Fibroblast of lung (primary cell): ENCODE data around the gene UTP4.

Experiments
- EZH2 ChIP-seq: IDR thresholded peaks from 2 replicates; pipeline ENCODE4 v1.5.1; 2012; ENCODE audit warnings: low read length, control low read depth, mild to moderate bottlenecking; ENCODE audit errors: missing control alignments
- TF ChIP-seq, protein P1 (sequence below), 2 donors: IDR thresholded peaks in 1 of 2; conservative IDR thresholded peaks in 1 of 2; 1 replicate in 1 of 2; 2 replicates in 1 of 2; pipeline ENCODE4 v1.5.1; 2011 to 2012; ENCODE audit warnings: low read length in 2 of 2, control low read depth in 1 of 2, inconsistent platforms in 1 of 2, low read depth in 1 of 2, mild to moderate bottlenecking in 1 of 2

DNA sequence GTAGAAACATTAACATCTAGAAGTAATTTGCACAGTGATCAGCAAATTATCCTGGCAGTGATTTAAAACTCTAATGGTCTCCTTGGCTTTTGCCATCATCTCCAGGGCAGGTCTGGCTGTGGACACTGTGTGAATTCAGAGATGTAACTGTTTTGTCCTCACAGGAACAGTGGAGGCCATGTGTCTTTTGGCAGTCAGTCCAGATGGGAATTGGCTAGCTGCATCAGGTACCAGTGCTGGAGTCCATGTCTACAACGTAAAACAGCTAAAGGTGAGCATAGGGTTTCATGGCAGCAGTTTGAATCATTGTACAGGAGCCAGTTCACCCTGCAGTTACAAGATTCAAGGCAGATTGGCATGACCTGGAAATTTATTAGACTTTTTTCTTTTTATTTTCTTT lies 27.7 kb downstream of the UTP4 start:
- TF ChIP-seq, protein P1, sequence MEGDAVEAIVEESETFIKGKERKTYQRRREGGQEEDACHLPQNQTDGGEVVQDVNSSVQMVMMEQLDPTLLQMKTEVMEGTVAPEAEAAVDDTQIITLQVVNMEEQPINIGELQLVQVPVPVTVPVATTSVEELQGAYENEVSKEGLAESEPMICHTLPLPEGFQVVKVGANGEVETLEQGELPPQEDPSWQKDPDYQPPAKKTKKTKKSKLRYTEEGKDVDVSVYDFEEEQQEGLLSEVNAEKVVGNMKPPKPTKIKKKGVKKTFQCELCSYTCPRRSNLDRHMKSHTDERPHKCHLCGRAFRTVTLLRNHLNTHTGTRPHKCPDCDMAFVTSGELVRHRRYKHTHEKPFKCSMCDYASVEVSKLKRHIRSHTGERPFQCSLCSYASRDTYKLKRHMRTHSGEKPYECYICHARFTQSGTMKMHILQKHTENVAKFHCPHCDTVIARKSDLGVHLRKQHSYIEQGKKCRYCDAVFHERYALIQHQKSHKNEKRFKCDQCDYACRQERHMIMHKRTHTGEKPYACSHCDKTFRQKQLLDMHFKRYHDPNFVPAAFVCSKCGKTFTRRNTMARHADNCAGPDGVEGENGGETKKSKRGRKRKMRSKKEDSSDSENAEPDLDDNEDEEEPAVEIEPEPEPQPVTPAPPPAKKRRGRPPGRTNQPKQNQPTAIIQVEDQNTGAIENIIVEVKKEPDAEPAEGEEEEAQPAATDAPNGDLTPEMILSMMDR (conservative IDR thresholded peaks at IDR 0.05 in 1 of 2, IDR thresholded peaks at IDR 0.05 in 1 of 2; ENCODE audit: low read depth in 1 of 2, low read length in 2 of 2), result no peak
- no peak for TF ChIP-seq EZH2
